Nephron progenitor cell (in vitro differentiated cells): Measurements from ENCODE around the gene COLEC12.
A peak's percentile ranks its signal among the peaks of the same experiment; 100 is the strongest.

ENCODE experiments used
- DNase-seq: peaks from one replicate; pipeline ENCODE4 v3.0.0; 2021
- H3K27ac Mint-ChIP-seq: 2 replicates; pipeline ENCODE4 v1.8.0; 2021; ENCODE audit warnings: mild to moderate bottlenecking, moderate library complexity, mixed read lengths
- H3K27me3 Mint-ChIP-seq: 2 replicates; pipeline ENCODE4 v1.8.0; 2021; ENCODE audit warnings: mild to moderate bottlenecking, low read depth, mixed read lengths; ENCODE audit not compliant: poor library complexity
- H3K36me3 Mint-ChIP-seq: 2 replicates; pipeline ENCODE4 v1.8.0; 2021; ENCODE audit warnings: low read depth, mixed read lengths
- H3K4me1 Mint-ChIP-seq: 2 replicates; pipeline ENCODE4 v1.8.0; 2021; ENCODE audit warnings: mixed read lengths
- H3K4me3 Mint-ChIP-seq: 2 replicates; pipeline ENCODE4 v1.8.0; 2021; ENCODE audit warnings: mild to moderate bottlenecking, moderate library complexity, mixed read lengths
- H3K9me3 Mint-ChIP-seq: 2 replicates; pipeline ENCODE4 v1.8.0; 2021; ENCODE audit warnings: mild to moderate bottlenecking, moderate library complexity, mixed read lengths
- TF ChIP-seq, protein P1 (sequence below): fragments of 200-600 bp; sonication (generic); IDR thresholded peaks from 2 replicates; pipeline ENCODE4 v1.5.0; 2021; ENCODE audit warnings: antibody characterized with exemption

Gene COLEC12

DNA sequence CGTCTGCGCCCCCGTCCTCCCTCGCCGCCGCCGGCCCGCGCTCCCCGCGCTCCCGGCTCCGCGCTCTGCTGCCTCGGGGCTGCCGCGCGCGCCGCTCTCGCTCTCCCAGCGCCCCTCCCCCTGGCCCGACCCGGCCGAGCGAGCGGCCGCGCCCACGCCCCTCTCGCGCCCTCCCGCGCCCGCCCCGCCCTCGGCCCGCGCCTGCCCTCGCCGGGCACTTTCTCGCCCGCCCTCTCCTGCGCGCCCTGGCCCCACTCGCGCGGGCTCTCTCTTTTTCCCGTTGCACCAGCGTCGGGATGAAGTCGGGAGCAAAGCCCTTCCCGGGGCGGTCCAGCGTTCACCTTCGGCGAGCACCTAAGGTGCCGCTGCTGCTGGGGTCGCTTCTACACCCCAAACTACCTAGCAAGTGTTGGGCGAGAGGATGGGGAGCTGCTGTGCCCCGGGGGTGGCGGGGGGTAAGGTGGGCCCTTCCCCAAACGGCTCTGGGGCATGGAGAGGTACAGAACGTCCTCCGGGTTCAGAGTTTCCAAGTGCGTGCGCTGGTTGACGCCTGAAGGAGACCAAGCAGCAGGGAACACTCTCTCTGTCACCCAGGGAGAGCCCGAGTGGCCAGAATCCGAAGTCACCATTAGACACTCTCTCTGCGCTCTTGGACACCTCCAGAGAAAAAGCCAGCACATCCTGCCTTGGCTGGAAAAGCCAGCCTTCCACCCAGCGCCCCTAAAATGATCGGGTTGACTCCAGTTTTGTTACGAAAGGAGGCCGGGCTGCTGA, at the start of gene COLEC12:
Gene COLEC12 (minus strand): TSS at position 70 of the 774 bp plus-strand sequence. CDS start 187 bp downstream, outside the sequence.
- Mint-ChIP-seq H3K27ac (peak within 1 kb of the TSS; percentile 99), H3K4me3 (peak within 1 kb of the TSS; percentile 95), H3K27me3 (peaks cover 24% of the 10 kb centered on the region), H3K36me3 (no peaks in the 10 kb centered on the region), H3K9me3 (no peaks in the 10 kb centered on the region), H3K4me1 (peaks cover 59% of the 10 kb centered on the region)
- TF ChIP-seq, protein P1, sequence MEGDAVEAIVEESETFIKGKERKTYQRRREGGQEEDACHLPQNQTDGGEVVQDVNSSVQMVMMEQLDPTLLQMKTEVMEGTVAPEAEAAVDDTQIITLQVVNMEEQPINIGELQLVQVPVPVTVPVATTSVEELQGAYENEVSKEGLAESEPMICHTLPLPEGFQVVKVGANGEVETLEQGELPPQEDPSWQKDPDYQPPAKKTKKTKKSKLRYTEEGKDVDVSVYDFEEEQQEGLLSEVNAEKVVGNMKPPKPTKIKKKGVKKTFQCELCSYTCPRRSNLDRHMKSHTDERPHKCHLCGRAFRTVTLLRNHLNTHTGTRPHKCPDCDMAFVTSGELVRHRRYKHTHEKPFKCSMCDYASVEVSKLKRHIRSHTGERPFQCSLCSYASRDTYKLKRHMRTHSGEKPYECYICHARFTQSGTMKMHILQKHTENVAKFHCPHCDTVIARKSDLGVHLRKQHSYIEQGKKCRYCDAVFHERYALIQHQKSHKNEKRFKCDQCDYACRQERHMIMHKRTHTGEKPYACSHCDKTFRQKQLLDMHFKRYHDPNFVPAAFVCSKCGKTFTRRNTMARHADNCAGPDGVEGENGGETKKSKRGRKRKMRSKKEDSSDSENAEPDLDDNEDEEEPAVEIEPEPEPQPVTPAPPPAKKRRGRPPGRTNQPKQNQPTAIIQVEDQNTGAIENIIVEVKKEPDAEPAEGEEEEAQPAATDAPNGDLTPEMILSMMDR = no peak
- peak; percentile 85 for DNase-seq

DNA sequence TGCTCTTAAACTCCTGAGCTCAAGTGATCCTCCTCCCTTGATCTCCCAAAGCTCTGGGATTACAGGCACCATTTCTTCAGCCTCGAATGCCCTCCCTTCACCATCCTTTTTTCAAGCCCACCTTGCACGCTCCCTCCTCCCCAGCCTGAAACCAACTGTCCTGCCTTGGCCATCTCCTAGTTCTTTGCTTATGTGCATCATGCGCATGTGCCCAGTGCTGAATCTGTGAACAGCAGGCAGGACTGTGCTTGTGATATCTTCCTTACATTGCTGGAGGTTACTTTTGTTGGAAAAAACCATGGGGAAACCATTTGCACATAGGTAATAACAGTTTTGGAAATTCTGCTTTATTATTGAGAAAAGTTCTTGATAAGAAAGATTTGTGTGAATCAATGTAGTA, 49.5 kb upstream of the COLEC12 start:
- Mint-ChIP-seq H3K36me3 (peaks cover 5% of the 10 kb centered on the region), H3K27ac (no peak overlapping the region), H3K9me3 (peaks cover 42% of the 10 kb centered on the region), H3K27me3 (peaks cover 11% of the 10 kb centered on the region), H3K4me3 (no peak overlapping the region), H3K4me1 (no peaks in the 10 kb centered on the region)
- no peak for DNase-seq
- TF ChIP-seq, protein P1 = no peak

DNA sequence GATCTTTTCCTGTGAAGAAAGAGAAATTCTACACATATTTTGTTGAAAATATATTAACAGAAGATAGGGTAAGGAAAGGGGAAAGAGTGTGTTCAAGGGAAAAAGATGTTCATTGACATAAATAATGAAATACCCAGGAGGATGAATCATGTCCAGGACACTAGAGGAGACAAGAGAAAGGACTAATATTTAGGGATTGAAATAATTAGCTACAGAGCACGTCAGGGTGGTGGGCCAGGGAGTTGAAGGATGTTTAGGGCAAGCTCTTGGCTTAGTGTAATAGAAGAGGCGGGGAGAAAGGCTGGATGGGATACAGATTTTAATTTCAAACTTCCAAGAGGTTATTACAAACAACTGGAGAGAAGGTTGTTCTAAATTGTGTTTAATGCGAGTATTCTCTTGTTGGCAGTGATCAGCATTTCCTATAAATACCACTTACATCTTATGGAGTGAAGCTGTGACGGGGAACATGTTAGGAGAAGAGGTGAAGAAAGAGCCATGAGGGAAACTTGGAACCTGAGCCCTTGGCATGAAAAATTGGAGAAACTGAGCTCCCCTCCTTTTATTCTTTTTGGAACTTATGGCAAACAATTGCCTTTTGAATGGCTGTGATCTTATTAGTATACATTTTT, 43.1 kb upstream of the COLEC12 start:
- Mint-ChIP-seq H3K36me3 (peaks cover 5% of the 10 kb centered on the region), H3K27me3 (peaks cover 12% of the 10 kb centered on the region), H3K27ac (no peak overlapping the region), H3K4me1 (no peaks in the 10 kb centered on the region), H3K4me3 (no peak overlapping the region), H3K9me3 (peaks cover 15% of the 10 kb centered on the region)
- TF ChIP-seq, protein P1 = no peak
- DNase-seq = no peak

DNA sequence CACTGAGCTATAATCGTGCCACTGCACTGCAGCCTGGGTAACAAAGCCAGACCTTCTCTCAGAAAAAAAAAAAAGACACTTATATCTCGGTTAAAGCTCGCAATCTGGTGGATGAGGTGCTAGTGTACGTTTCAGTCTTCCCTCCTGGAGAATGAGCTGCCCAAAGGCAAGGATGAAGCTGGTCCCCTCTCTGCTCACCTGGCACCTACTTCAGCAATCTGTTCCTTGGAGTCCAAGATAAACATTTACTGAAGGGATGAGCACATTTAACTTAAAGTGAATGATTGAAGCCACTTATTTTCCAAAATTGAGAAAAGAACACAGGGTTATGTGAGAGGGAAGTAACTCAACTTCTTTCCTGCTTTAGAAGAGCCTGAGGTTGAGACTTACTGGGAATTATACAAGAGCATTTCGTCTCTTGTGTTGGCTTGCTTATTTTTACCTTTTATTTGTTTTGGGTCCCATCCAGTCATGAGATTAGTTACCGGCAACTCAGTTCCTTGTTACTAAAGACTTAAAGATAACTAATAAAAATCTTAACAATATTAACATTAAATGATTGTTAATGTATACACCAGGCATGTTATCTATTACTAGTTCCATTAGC, 33.6 kb upstream of the COLEC12 start:
- Mint-ChIP-seq H3K4me1 (no peaks in the 10 kb centered on the region), H3K9me3 (peaks cover 16% of the 10 kb centered on the region), H3K27me3 (no peaks in the 10 kb centered on the region), H3K36me3 (no peaks in the 10 kb centered on the region), H3K27ac (no peak overlapping the region), H3K4me3 (no peak overlapping the region)
- TF ChIP-seq, protein P1 = no peak
- DNase-seq = no peak

DNA sequence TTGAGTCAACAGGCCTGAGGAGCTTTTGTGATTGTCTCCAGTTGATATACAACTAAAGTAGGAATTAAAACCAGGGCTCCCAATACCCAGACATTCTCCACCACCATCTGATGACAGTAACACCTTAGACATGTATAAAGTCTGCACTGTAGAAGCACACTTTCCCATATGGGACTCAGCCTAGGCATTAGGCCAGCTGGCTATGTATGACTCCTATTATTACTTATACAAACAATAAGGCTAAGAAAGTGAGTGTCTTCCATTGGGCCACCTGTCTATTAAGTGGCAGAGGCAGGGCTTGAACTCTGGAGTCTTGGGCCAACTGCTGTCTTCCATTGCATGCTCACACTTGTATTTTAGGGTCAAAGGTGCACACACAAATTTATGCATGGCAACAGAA, 32.1 kb upstream of the COLEC12 start:
- Mint-ChIP-seq H3K9me3 (peaks cover 16% of the 10 kb centered on the region), H3K27ac (no peak overlapping the region), H3K4me3 (no peak overlapping the region), H3K27me3 (no peaks in the 10 kb centered on the region), H3K4me1 (peaks cover 5% of the 10 kb centered on the region), H3K36me3 (no peaks in the 10 kb centered on the region)
- TF ChIP-seq, protein P1 = no peak
- no peak for DNase-seq
